IMR-90 (cell line): ENCODE results near the gene NTM.

Experiments used
- CEBPB ChIP-seq: IDR thresholded peaks from 2 replicates; pipeline ENCODE4 v1.6.1; 2012; ENCODE audit warnings: low read depth, low read length, improper control_type of control experiment
- CHD1 ChIP-seq: IDR thresholded peaks from 2 replicates; pipeline ENCODE4 v1.6.1; 2012; ENCODE audit warnings: low read depth, low read length, improper control_type of control experiment
- MAZ ChIP-seq: IDR thresholded peaks from 2 replicates; pipeline ENCODE4 v1.6.1; 2012; ENCODE audit warnings: low read depth, mild to moderate bottlenecking, low read length, improper control_type of control experiment, moderate library complexity, borderline replicate concordance
- NFE2L2 ChIP-seq: fragments of 150-350 bp; IDR thresholded peaks from 2 replicates; pipeline ENCODE4 v1.6.1; 2016; ENCODE audit warnings: low read depth, mild to moderate bottlenecking, low read length
- POLR2A ChIP-seq: IDR thresholded peaks from 2 replicates; pipeline ENCODE4 v1.6.1; 2012; ENCODE audit warnings: mild to moderate bottlenecking, low read depth, low read length
- RAD21 ChIP-seq: IDR thresholded peaks from 2 replicates; pipeline ENCODE4 v1.6.1; 2012; ENCODE audit warnings: low read length, improper control_type of control experiment
- RFX5 ChIP-seq: IDR thresholded peaks from 2 replicates; pipeline ENCODE4 v1.8.0; 2012; ENCODE audit warnings: low read depth, mild to moderate bottlenecking, low read length, moderate library complexity
- SMC3 ChIP-seq: fragments of 150-350 bp; IDR thresholded peaks from 2 replicates; pipeline ENCODE4 v1.6.1; 2016; ENCODE audit warnings: low read depth, mild to moderate bottlenecking, antibody characterized with exemption, low read length, moderate library complexity
- TF ChIP-seq, protein P1 (sequence below): fragments of 150-350 bp; IDR thresholded peaks from 2 replicates; pipeline ENCODE4 v1.6.1; 2017; ENCODE audit warnings: mild to moderate bottlenecking, antibody characterized with exemption, low read length, low read depth
- TF ChIP-seq, protein P2 (sequence below): conservative IDR thresholded peaks from 2 replicates; pipeline ENCODE4 v1.5.1; 2012; ENCODE audit warnings: mild to moderate bottlenecking, low read depth, low read length, improper control_type of control experiment
- TF ChIP-seq, protein P3 (sequence below): fragments of 150-350 bp; IDR thresholded peaks from 2 replicates; pipeline ENCODE4 v1.6.1; 2016; ENCODE audit warnings: low read depth, mild to moderate bottlenecking, low read length, moderate library complexity, borderline replicate concordance

DNA sequence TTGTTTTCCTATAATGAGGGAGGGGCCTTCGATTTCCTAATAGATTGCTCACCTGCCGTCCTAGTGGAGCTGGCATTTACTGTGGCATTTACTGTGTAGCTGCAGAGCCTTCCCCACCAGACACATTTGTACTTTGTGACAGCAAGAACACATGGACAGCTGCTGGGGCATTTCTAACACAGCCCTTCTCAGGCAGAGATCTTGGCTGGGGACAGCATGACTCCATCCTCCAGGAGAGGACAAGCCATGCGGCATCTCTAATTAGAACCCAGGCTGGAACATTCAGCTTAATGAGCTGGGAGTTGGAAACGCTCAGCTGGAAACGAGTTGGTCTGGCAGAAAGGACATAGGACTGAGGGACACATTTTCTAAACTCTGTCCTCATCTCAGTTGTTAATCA is 887.5 kb downstream of the NTM start:
- TF ChIP-seq, protein P1, sequence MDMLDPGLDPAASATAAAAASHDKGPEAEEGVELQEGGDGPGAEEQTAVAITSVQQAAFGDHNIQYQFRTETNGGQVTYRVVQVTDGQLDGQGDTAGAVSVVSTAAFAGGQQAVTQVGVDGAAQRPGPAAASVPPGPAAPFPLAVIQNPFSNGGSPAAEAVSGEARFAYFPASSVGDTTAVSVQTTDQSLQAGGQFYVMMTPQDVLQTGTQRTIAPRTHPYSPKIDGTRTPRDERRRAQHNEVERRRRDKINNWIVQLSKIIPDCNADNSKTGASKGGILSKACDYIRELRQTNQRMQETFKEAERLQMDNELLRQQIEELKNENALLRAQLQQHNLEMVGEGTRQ = no peak
- TF ChIP-seq POLR2A (no peak), MAZ (no peak), CHD1 (no peak), CEBPB (no peak), RAD21 (no peak), RFX5 (no peak), NFE2L2 (no peak), SMC3 (no peak)
- TF ChIP-seq, protein P2, sequence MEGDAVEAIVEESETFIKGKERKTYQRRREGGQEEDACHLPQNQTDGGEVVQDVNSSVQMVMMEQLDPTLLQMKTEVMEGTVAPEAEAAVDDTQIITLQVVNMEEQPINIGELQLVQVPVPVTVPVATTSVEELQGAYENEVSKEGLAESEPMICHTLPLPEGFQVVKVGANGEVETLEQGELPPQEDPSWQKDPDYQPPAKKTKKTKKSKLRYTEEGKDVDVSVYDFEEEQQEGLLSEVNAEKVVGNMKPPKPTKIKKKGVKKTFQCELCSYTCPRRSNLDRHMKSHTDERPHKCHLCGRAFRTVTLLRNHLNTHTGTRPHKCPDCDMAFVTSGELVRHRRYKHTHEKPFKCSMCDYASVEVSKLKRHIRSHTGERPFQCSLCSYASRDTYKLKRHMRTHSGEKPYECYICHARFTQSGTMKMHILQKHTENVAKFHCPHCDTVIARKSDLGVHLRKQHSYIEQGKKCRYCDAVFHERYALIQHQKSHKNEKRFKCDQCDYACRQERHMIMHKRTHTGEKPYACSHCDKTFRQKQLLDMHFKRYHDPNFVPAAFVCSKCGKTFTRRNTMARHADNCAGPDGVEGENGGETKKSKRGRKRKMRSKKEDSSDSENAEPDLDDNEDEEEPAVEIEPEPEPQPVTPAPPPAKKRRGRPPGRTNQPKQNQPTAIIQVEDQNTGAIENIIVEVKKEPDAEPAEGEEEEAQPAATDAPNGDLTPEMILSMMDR = no peak
- TF ChIP-seq, protein P3, sequence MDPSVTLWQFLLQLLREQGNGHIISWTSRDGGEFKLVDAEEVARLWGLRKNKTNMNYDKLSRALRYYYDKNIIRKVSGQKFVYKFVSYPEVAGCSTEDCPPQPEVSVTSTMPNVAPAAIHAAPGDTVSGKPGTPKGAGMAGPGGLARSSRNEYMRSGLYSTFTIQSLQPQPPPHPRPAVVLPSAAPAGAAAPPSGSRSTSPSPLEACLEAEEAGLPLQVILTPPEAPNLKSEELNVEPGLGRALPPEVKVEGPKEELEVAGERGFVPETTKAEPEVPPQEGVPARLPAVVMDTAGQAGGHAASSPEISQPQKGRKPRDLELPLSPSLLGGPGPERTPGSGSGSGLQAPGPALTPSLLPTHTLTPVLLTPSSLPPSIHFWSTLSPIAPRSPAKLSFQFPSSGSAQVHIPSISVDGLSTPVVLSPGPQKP = no peak
